HG03520 (cell line): ENCODE data around the gene KATNAL1.

Source experiments
- ATAC-seq: cut with Tn5 transposase; IDR thresholded peaks from one replicate; pipeline ENCODE4 v1.9.1; 2021; ENCODE audit warnings: mild to moderate bottlenecking, moderate library complexity; ENCODE audit not compliant: unreplicated experiment

Gene KATNAL1

GRCh38 chr13:30333616-30334015 is 26.3 kb upstream of the KATNAL1 start:
- no peak for ATAC-seq

GRCh38 chr13:30332456-30333143 is 25.2 kb upstream of the KATNAL1 start:
- no peak for ATAC-seq

GRCh38 chr13:30331331-30331771 is 24.0 kb upstream of the KATNAL1 start:
- ATAC-seq = no peak

GRCh38 chr13:30329009-30329585 is 21.7 kb upstream of the KATNAL1 start:
- ATAC-seq = no peak

- ATAC-seq = no peak
Observed at GRCh38 chr13:30325668-30326067, 18.3 kb upstream of the KATNAL1 start.

- no peak for ATAC-seq
Observed at GRCh38 chr13:30323524-30323923, 16.2 kb upstream of the KATNAL1 start.

- ATAC-seq = no peak
Observed at GRCh38 chr13:30322428-30322827, 15.1 kb upstream of the KATNAL1 start.

GRCh38 chr13:30321256-30321655 is 13.9 kb upstream of the KATNAL1 start:
- ATAC-seq = no peak

GRCh38 chr13:30319655-30320054 is 12.3 kb upstream of the KATNAL1 start:
- no peak for ATAC-seq

- ATAC-seq = no peak
Observed at GRCh38 chr13:30319130-30319529, 11.8 kb upstream of the KATNAL1 start.

- ATAC-seq = no peak
Observed at GRCh38 chr13:30318026-30318425, 10.7 kb upstream of the KATNAL1 start.

GRCh38 chr13:30314562-30314961 is 7.2 kb upstream of the KATNAL1 start:
- no peak for ATAC-seq

GRCh38 chr13:30314069-30314468 is 6.7 kb upstream of the KATNAL1 start:
- no peak for ATAC-seq

- ATAC-seq = no peak
Observed at GRCh38 chr13:30313311-30313710, 6.0 kb upstream of the KATNAL1 start.

GRCh38 chr13:30312904-30313303 is 5.6 kb upstream of the KATNAL1 start:
- ATAC-seq = no peak

- ATAC-seq = no peak
Observed at GRCh38 chr13:30308548-30308947, 1.2 kb upstream of the KATNAL1 start.

GRCh38 chr13:30307971-30308290 is 580 bp upstream of the KATNAL1 start:
- no peak for ATAC-seq

GRCh38 chr13:30306762-30307193 is 573 bp downstream of the KATNAL1 start:
- ATAC-seq = peak; percentile 86

- ATAC-seq = no peak
Observed at GRCh38 chr13:30305456-30305970, 1.8 kb downstream of the KATNAL1 start.

- ATAC-seq = no peak
Observed at GRCh38 chr13:30303269-30303668, 4.1 kb downstream of the KATNAL1 start.

GRCh38 chr13:30301827-30302226 is 5.5 kb downstream of the KATNAL1 start:
- ATAC-seq = no peak

GRCh38 chr13:30300596-30300995 is 6.8 kb downstream of the KATNAL1 start:
- no peak for ATAC-seq

- no peak for ATAC-seq
Observed at GRCh38 chr13:30299786-30300185, 7.6 kb downstream of the KATNAL1 start.
